ENCODE measurements around the gene SRPX. TPM values are rescaled to one million over a fixed set of nuclear protein-coding genes. Genes with fewer than 3 reads are reported as not detected.

Gene SRPX
- total RNA-seq, 3 donors from 2014 or later: 6.3 to 50.7 (median 32.6) TPM

DNA sequence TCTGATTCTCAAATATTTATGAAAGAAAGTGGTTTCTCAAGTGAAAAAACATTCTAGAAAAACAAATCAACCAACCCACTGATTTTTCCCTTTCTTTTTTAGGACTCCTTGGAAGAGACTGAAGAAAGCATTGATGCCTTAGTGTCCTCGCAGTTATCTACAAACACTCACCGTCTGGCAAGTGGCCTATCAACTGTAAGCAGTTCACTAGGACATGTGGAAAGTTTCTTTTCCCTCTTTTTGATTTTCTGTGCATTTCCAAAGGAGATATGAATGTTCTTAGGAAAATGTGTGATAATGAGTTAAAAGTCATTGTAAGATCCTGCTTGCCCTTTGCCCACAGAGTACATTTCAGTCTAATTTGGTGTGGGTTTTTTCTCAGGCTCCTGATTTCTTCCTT, 118.4 kb downstream of the SRPX start:
- intact Hi-C loops (cut with DNase I, micrococcal nuclease): no loop called here
- Histone ChIP-seq H3K36me3 (ENCODE audit: low read depth) (no peaks in the 10 kb centered on the region), H3K9me3 (no peaks in the 10 kb centered on the region), H3K4me3 (no peak overlapping the region), H3K4me1 (ENCODE audit: low read depth) (no peaks in the 10 kb centered on the region)
- TF ChIP-seq, protein P1, sequence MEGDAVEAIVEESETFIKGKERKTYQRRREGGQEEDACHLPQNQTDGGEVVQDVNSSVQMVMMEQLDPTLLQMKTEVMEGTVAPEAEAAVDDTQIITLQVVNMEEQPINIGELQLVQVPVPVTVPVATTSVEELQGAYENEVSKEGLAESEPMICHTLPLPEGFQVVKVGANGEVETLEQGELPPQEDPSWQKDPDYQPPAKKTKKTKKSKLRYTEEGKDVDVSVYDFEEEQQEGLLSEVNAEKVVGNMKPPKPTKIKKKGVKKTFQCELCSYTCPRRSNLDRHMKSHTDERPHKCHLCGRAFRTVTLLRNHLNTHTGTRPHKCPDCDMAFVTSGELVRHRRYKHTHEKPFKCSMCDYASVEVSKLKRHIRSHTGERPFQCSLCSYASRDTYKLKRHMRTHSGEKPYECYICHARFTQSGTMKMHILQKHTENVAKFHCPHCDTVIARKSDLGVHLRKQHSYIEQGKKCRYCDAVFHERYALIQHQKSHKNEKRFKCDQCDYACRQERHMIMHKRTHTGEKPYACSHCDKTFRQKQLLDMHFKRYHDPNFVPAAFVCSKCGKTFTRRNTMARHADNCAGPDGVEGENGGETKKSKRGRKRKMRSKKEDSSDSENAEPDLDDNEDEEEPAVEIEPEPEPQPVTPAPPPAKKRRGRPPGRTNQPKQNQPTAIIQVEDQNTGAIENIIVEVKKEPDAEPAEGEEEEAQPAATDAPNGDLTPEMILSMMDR (IDR thresholded peaks at IDR 0.05): no peak
- ATAC-seq (no peak), DNase-seq (no peak)

DNA sequence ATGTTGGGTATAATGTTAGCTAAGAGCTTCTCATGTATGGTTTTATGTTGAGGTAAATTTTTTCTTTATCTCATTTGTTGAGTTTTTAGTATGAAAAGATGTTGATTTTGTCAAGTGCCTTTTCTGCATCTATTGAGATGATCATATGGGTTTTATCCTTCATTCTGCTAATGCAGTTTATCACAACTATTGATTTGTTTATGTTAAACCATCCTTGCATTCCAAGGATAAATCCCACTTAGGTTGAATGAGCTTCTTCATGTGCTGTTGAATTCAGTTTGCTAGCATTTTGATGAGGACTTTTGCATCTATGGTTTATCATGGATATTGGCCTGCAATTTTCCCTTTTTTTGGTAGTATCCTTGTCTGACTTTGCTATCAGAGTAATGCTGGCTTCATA, 121.0 kb downstream of the SRPX start:
- Histone ChIP-seq H3K4me3 (no peak overlapping the region), H3K36me3 (ENCODE audit: low read depth) (no peaks in the 10 kb centered on the region), H3K9me3 (no peaks in the 10 kb centered on the region), H3K4me1 (ENCODE audit: low read depth) (no peaks in the 10 kb centered on the region)
- ATAC-seq: no peak
- DNase-seq: no peak
- TF ChIP-seq, protein P1 (IDR thresholded peaks at IDR 0.05): no peak
- intact Hi-C loops (cut with DNase I, micrococcal nuclease): no loop called here

Other genes with a start within 250 kb of the SRPX start
- 10 to 100 TPM in 1 of 3 donors, 1 to 10 TPM in 2; 3.0 to 11.5 (median 9.4) TPM for gene SYTL5, start 214.3 kb downstream of the SRPX start, total RNA-seq
- 10 to 100 TPM; 13.1 to 13.6 (median 13.5) TPM for gene RPGR, start 106.6 kb upstream of the SRPX start, total RNA-seq
- 1 to 10 TPM; 1.6 to 6.3 (median 3.3) TPM for gene OTC, start 131.7 kb upstream of the SRPX start, total RNA-seq